ENCODE results near the gene PDE3A.

Gene PDE3A

GRCh38 chr12:20457582-20457981 lies 89.2 kb downstream of the PDE3A start:
- no peaks in the 10 kb centered on the region for H3K9me3 ChIP-seq (ENCODE audit: control insufficient read depth, insufficient read depth, low read length)
- no peak overlapping the region for H3K27ac ChIP-seq (ENCODE audit: low read depth, low read length)
- no peak overlapping the region for H3K9ac ChIP-seq (ENCODE audit: low read depth, low read length)
- no peaks in the 10 kb centered on the region for H3K27me3 ChIP-seq (ENCODE audit: control insufficient read depth, insufficient read depth, low read length)
- H3K36me3 ChIP-seq (ENCODE audit: control insufficient read depth, insufficient read depth, low read length) = no peaks in the 10 kb centered on the region
- peaks cover 12% of the 10 kb centered on the region; the same call in 1 of the 2 replicates for H3K4me1 ChIP-seq (ENCODE audit: control insufficient read depth, insufficient read depth, low read length)
- no peak overlapping the region for H3K4me3 ChIP-seq (ENCODE audit: low read depth, low read length)

GRCh38 chr12:20458011-20458410 lies 89.7 kb downstream of the PDE3A start:
- no peak overlapping the region for H3K9ac ChIP-seq (ENCODE audit: low read depth, low read length)
- H3K27ac ChIP-seq (ENCODE audit: low read depth, low read length) = no peak overlapping the region
- peaks cover 10% of the 10 kb centered on the region; the same call in 1 of the 2 replicates for H3K4me1 ChIP-seq (ENCODE audit: control insufficient read depth, insufficient read depth, low read length)
- H3K4me3 ChIP-seq (ENCODE audit: low read depth, low read length) = no peak overlapping the region
- H3K36me3 ChIP-seq (ENCODE audit: control insufficient read depth, insufficient read depth, low read length) = no peaks in the 10 kb centered on the region
- no peaks in the 10 kb centered on the region for H3K27me3 ChIP-seq (ENCODE audit: control insufficient read depth, insufficient read depth, low read length)
- H3K9me3 ChIP-seq (ENCODE audit: control insufficient read depth, insufficient read depth, low read length) = no peaks in the 10 kb centered on the region

- no peaks in the 10 kb centered on the region for H3K27me3 ChIP-seq (ENCODE audit: control insufficient read depth, insufficient read depth, low read length)
- peaks cover 10% of the 10 kb centered on the region; the same call in 1 of the 2 replicates for H3K4me1 ChIP-seq (ENCODE audit: control insufficient read depth, insufficient read depth, low read length)
- no peak overlapping the region for H3K9ac ChIP-seq (ENCODE audit: low read depth, low read length)
- no peak overlapping the region for H3K27ac ChIP-seq (ENCODE audit: low read depth, low read length)
- no peaks in the 10 kb centered on the region for H3K9me3 ChIP-seq (ENCODE audit: control insufficient read depth, insufficient read depth, low read length)
- H3K4me3 ChIP-seq (ENCODE audit: low read depth, low read length) = no peak overlapping the region
- H3K36me3 ChIP-seq (ENCODE audit: control insufficient read depth, insufficient read depth, low read length) = no peaks in the 10 kb centered on the region
These were observed 91.6 kb downstream of the PDE3A start for GRCh38 chr12:20459920-20460319.

- no peak overlapping the region for H3K9ac ChIP-seq (ENCODE audit: low read depth, low read length)
- H3K27me3 ChIP-seq (ENCODE audit: control insufficient read depth, insufficient read depth, low read length) = no peaks in the 10 kb centered on the region
- no peaks in the 10 kb centered on the region for H3K9me3 ChIP-seq (ENCODE audit: control insufficient read depth, insufficient read depth, low read length)
- H3K4me3 ChIP-seq (ENCODE audit: low read depth, low read length) = no peak overlapping the region
- H3K4me1 ChIP-seq (ENCODE audit: control insufficient read depth, insufficient read depth, low read length) = peaks cover 5% of the 10 kb centered on the region; the same call in 1 of the 2 replicates
- no peak overlapping the region for H3K27ac ChIP-seq (ENCODE audit: low read depth, low read length)
- no peaks in the 10 kb centered on the region for H3K36me3 ChIP-seq (ENCODE audit: control insufficient read depth, insufficient read depth, low read length)
These were observed 92.6 kb downstream of the PDE3A start for GRCh38 chr12:20460956-20461355.

- H3K27ac ChIP-seq (ENCODE audit: low read depth, low read length) = no peak overlapping the region
- H3K4me3 ChIP-seq (ENCODE audit: low read depth, low read length) = no peak overlapping the region
- H3K27me3 ChIP-seq (ENCODE audit: control insufficient read depth, insufficient read depth, low read length) = no peaks in the 10 kb centered on the region
- H3K9ac ChIP-seq (ENCODE audit: low read depth, low read length) = no peak overlapping the region
- H3K36me3 ChIP-seq (ENCODE audit: control insufficient read depth, insufficient read depth, low read length) = no peaks in the 10 kb centered on the region
- no peaks in the 10 kb centered on the region for H3K9me3 ChIP-seq (ENCODE audit: control insufficient read depth, insufficient read depth, low read length)
- peaks cover 5% of the 10 kb centered on the region; the same call in 1 of the 2 replicates for H3K4me1 ChIP-seq (ENCODE audit: control insufficient read depth, insufficient read depth, low read length)
These were observed 95.7 kb downstream of the PDE3A start for GRCh38 chr12:20463913-20464524.

- no peak overlapping the region for H3K4me3 ChIP-seq (ENCODE audit: low read depth, low read length)
- no peaks in the 10 kb centered on the region for H3K27me3 ChIP-seq (ENCODE audit: control insufficient read depth, insufficient read depth, low read length)
These were observed 101.0 kb downstream of the PDE3A start for GRCh38 chr12:20469300-20469699.

GRCh38 chr12:20469756-20470155 lies 101.4 kb downstream of the PDE3A start:
- H3K36me3 ChIP-seq (ENCODE audit: control insufficient read depth, insufficient read depth, low read length) = no peaks in the 10 kb centered on the region
- no peaks in the 10 kb centered on the region for H3K4me1 ChIP-seq (ENCODE audit: control insufficient read depth, insufficient read depth, low read length)
- no peak overlapping the region for H3K4me3 ChIP-seq (ENCODE audit: low read depth, low read length)
- no peaks in the 10 kb centered on the region for H3K9me3 ChIP-seq (ENCODE audit: control insufficient read depth, insufficient read depth, low read length)
- no peak overlapping the region for H3K9ac ChIP-seq (ENCODE audit: low read depth, low read length)
- H3K27ac ChIP-seq (ENCODE audit: low read depth, low read length) = no peak overlapping the region
- no peaks in the 10 kb centered on the region for H3K27me3 ChIP-seq (ENCODE audit: control insufficient read depth, insufficient read depth, low read length)

More at GRCh38 chr12:20469300-20469699, 101.0 kb downstream of the PDE3A start:
- no peaks in the 10 kb centered on the region for H3K36me3 ChIP-seq (ENCODE audit: control insufficient read depth, insufficient read depth, low read length)
- no peak overlapping the region for H3K9ac ChIP-seq (ENCODE audit: low read depth, low read length)
- no peak overlapping the region for H3K27ac ChIP-seq (ENCODE audit: low read depth, low read length)
- no peaks in the 10 kb centered on the region for H3K9me3 ChIP-seq (ENCODE audit: control insufficient read depth, insufficient read depth, low read length)
- no peaks in the 10 kb centered on the region for H3K4me1 ChIP-seq (ENCODE audit: control insufficient read depth, insufficient read depth, low read length)

- H3K27me3 ChIP-seq (ENCODE audit: control insufficient read depth, insufficient read depth, low read length) = no peaks in the 10 kb centered on the region
- H3K27ac ChIP-seq (ENCODE audit: low read depth, low read length) = no peak overlapping the region
- H3K9me3 ChIP-seq (ENCODE audit: control insufficient read depth, insufficient read depth, low read length) = no peaks in the 10 kb centered on the region
- no peaks in the 10 kb centered on the region for H3K4me1 ChIP-seq (ENCODE audit: control insufficient read depth, insufficient read depth, low read length)
- H3K4me3 ChIP-seq (ENCODE audit: low read depth, low read length) = no peak overlapping the region
- no peaks in the 10 kb centered on the region for H3K36me3 ChIP-seq (ENCODE audit: control insufficient read depth, insufficient read depth, low read length)
- H3K9ac ChIP-seq (ENCODE audit: low read depth, low read length) = no peak overlapping the region
These were observed 103.9 kb downstream of the PDE3A start for GRCh38 chr12:20472102-20472782.

GRCh38 chr12:20473133-20473532 lies 104.8 kb downstream of the PDE3A start:
- no peaks in the 10 kb centered on the region for H3K27me3 ChIP-seq (ENCODE audit: control insufficient read depth, insufficient read depth, low read length)
- no peak overlapping the region for H3K4me3 ChIP-seq (ENCODE audit: low read depth, low read length)
- H3K9me3 ChIP-seq (ENCODE audit: control insufficient read depth, insufficient read depth, low read length) = no peaks in the 10 kb centered on the region
- no peaks in the 10 kb centered on the region for H3K36me3 ChIP-seq (ENCODE audit: control insufficient read depth, insufficient read depth, low read length)
- H3K4me1 ChIP-seq (ENCODE audit: control insufficient read depth, insufficient read depth, low read length) = no peaks in the 10 kb centered on the region; the same call in 1 of the 2 replicates
- H3K27ac ChIP-seq (ENCODE audit: low read depth, low read length) = no peak overlapping the region
- H3K9ac ChIP-seq (ENCODE audit: low read depth, low read length) = no peak overlapping the region

- Histone ChIP-seq H3K9me3 (ENCODE audit: control insufficient read depth, insufficient read depth, low read length) (no peaks in the 10 kb centered on the region), H3K4me1 (ENCODE audit: control insufficient read depth, insufficient read depth, low read length) (no peaks in the 10 kb centered on the region; the same call in 1 of the 2 replicates), H3K27me3 (ENCODE audit: control insufficient read depth, insufficient read depth, low read length) (no peaks in the 10 kb centered on the region), H3K4me3 (ENCODE audit: low read depth, low read length) (no peak overlapping the region), H3K36me3 (ENCODE audit: control insufficient read depth, insufficient read depth, low read length) (no peaks in the 10 kb centered on the region), H3K27ac (ENCODE audit: low read depth, low read length) (no peak overlapping the region), H3K9ac (ENCODE audit: low read depth, low read length) (no peak overlapping the region)
These were observed 105.7 kb downstream of the PDE3A start for GRCh38 chr12:20474016-20474415.

GRCh38 chr12:20474443-20474842 lies 106.1 kb downstream of the PDE3A start:
- no peaks in the 10 kb centered on the region for H3K27me3 ChIP-seq (ENCODE audit: control insufficient read depth, insufficient read depth, low read length)
- no peak overlapping the region for H3K9ac ChIP-seq (ENCODE audit: low read depth, low read length)
- H3K4me3 ChIP-seq (ENCODE audit: low read depth, low read length) = no peak overlapping the region
- H3K4me1 ChIP-seq (ENCODE audit: control insufficient read depth, insufficient read depth, low read length) = no peaks in the 10 kb centered on the region; the same call in 1 of the 2 replicates
- no peak overlapping the region for H3K27ac ChIP-seq (ENCODE audit: low read depth, low read length)
- H3K9me3 ChIP-seq (ENCODE audit: control insufficient read depth, insufficient read depth, low read length) = no peaks in the 10 kb centered on the region
- H3K36me3 ChIP-seq (ENCODE audit: control insufficient read depth, insufficient read depth, low read length) = no peaks in the 10 kb centered on the region

Measured in HUES48 (cell line).